Osteoblast (primary cell): ENCODE data around the gene TMC2. TPM values are rescaled to one million over a fixed set of nuclear protein-coding genes. Genes with fewer than 3 reads are reported as not detected.
A peak's percentile ranks its signal among the peaks of the same experiment; 100 is the strongest.

Experiments
- DNase-seq: peaks from one replicate; pipeline ENCODE4 v3.0.0; 2011; ENCODE audit warnings: low spot score, mixed read lengths; ENCODE audit not compliant: insufficient read length; ENCODE audit errors: missing footprints
- H2AFZ ChIP-seq: 2 replicates; pipeline ENCODE4 v1.6.0; 2011; ENCODE audit warnings: mild to moderate bottlenecking, low read length
- H3K27ac ChIP-seq: 2 replicates; pipeline ENCODE4 v1.5.1; 2011; ENCODE audit warnings: mild to moderate bottlenecking, low read depth, low read length, moderate library complexity
- H3K27me3 ChIP-seq: 2 replicates; pipeline ENCODE4 v1.6.0; 2012; ENCODE audit warnings: mild to moderate bottlenecking, control low read depth, inconsistent platforms, low read length, moderate library complexity; ENCODE audit not compliant: insufficient read depth
- H3K36me3 ChIP-seq: 2 replicates; pipeline ENCODE4 v1.5.1; 2011; ENCODE audit warnings: mild to moderate bottlenecking, low read length, control low read depth, moderate library complexity; ENCODE audit not compliant: insufficient read depth
- H3K4me1 ChIP-seq: 2 replicates; pipeline ENCODE4 v1.5.1; 2011; ENCODE audit warnings: mild to moderate bottlenecking, low read length, control low read depth, moderate library complexity; ENCODE audit not compliant: insufficient read depth
- H3K4me2 ChIP-seq: 2 replicates; pipeline ENCODE4 v1.6.0; 2011; ENCODE audit warnings: mild to moderate bottlenecking, low read length; ENCODE audit not compliant: insufficient read depth
- H3K4me3 ChIP-seq: fragments of 200-600 bp; sonication (generic); 3 replicates; pipeline ENCODE4 v1.5.1; 2012; ENCODE audit warnings: mild to moderate bottlenecking, low read length, inconsistent platforms; ENCODE audit not compliant: insufficient read depth
- H3K79me2 ChIP-seq: 2 replicates; pipeline ENCODE4 v1.6.0; 2012; ENCODE audit warnings: mild to moderate bottlenecking, low read length, control low read depth, inconsistent platforms; ENCODE audit not compliant: insufficient read depth
- H3K9me3 ChIP-seq: 2 replicates; pipeline ENCODE4 v1.5.1; 2011; ENCODE audit warnings: low read depth, low read length, control low read depth
- H4K20me1 ChIP-seq: 2 replicates; pipeline ENCODE4 v1.6.0; 2012; ENCODE audit warnings: mild to moderate bottlenecking, low read length, control low read depth; ENCODE audit not compliant: insufficient read depth
- CTCF ChIP-seq: IDR thresholded peaks from 2 replicates; pipeline ENCODE4 v1.5.1; 2011; ENCODE audit warnings: mild to moderate bottlenecking, low read depth, low read length, moderate library complexity; ENCODE audit errors: extremely low read depth
- total RNA-seq: library from RNA; depleted of rRNA; stranded (reverse); fragments of >200 nt; gene quantifications from 2 replicates; pipeline ENCODE4 v1.2.3, GENCODE V29; 2012

The TMC2 gene
- total RNA-seq, 1 donor: not detected

GRCh38 chr20:2658414-2659354 is 122.3 kb downstream of the TMC2 start:
- TF ChIP-seq CTCF: no peak
- H2AFZ ChIP-seq: no peak overlapping the region
- no peaks in the 10 kb centered on the region for H3K9me3 ChIP-seq
- no peak overlapping the region for H3K27ac ChIP-seq
- H3K4me2 ChIP-seq: no peak overlapping the region
- H3K4me1 ChIP-seq: peaks cover 21% of the 10 kb centered on the region
- H3K36me3 ChIP-seq: peaks cover 74% of the 10 kb centered on the region
- peaks cover 46% of the 10 kb centered on the region for H3K79me2 ChIP-seq
- no peaks in the 10 kb centered on the region for H3K27me3 ChIP-seq
- no peak for DNase-seq
- H3K4me3 ChIP-seq: no peak overlapping the region
- peaks cover 43% of the 10 kb centered on the region for H4K20me1 ChIP-seq

GRCh38 chr20:2659547-2659946 is 123.2 kb downstream of the TMC2 start:
- DNase-seq: no peak
- no peak overlapping the region for H2AFZ ChIP-seq
- H3K36me3 ChIP-seq: peaks cover 68% of the 10 kb centered on the region
- TF ChIP-seq CTCF: no peak
- H3K4me1 ChIP-seq: peaks cover 15% of the 10 kb centered on the region
- H3K4me3 ChIP-seq: no peak overlapping the region
- H3K27ac ChIP-seq: no peak overlapping the region
- H3K9me3 ChIP-seq: no peaks in the 10 kb centered on the region
- H3K27me3 ChIP-seq: no peaks in the 10 kb centered on the region
- no peak overlapping the region for H3K4me2 ChIP-seq
- H4K20me1 ChIP-seq: peaks cover 34% of the 10 kb centered on the region
- H3K79me2 ChIP-seq: peaks cover 40% of the 10 kb centered on the region

GRCh38 chr20:2663364-2663886 is 127.1 kb downstream of the TMC2 start:
- Histone ChIP-seq H4K20me1 (peaks cover 7% of the 10 kb centered on the region), H3K4me1 (peaks cover 10% of the 10 kb centered on the region), H3K27ac (peak overlapping the region; percentile 97), H3K4me3 (peak overlapping the region; percentile 94), H3K27me3 (peaks cover 3% of the 10 kb centered on the region), H3K79me2 (peaks cover 21% of the 10 kb centered on the region), H2AFZ (peak overlapping the region; percentile 95), H3K9me3 (no peaks in the 10 kb centered on the region), H3K4me2 (peak overlapping the region; percentile 99), H3K36me3 (peaks cover 29% of the 10 kb centered on the region)
- no peak for TF ChIP-seq CTCF
- DNase-seq: no peak
